Spleen (tissue), 11 donors: ENCODE measurements around the gene ROR1. TPM values are rescaled to one million over a fixed set of nuclear protein-coding genes. Genes with fewer than 3 reads are reported as not detected.

Source experiments
- DNase-seq: peaks from one replicate; pipeline ENCODE4 v3.0.0-alpha.2; 2020
- H3K27ac ChIP-seq, 8 donors: fragments of 200-600 bp; sonication (generic) in 7 of 8; 1 replicate in 4 of 8; 2 replicates in 4 of 8; pipeline versions ENCODE4 v1.5.0 to v1.8.0; 2016 to 2021; ENCODE audit warnings: inconsistent platforms in 4 of 8, mild to moderate bottlenecking in 4 of 8, moderate library complexity in 1 of 8
- H3K27me3 ChIP-seq, 7 donors: fragments of 200-600 bp; sonication (generic) in 6 of 7; replicated peaks in 1 of 7; 1 replicate in 4 of 7; 2 replicates in 3 of 7; pipeline versions ENCODE4 v1.5.0 to v1.8.0; 2016 to 2021; ENCODE audit warnings: inconsistent platforms in 3 of 7, mild to moderate bottlenecking in 1 of 7
- H3K36me3 ChIP-seq, 6 donors: fragments of 200-600 bp; sonication (generic) in 5 of 6; 1 replicate in 4 of 6; 2 replicates in 2 of 6; pipeline versions ENCODE4 v1.5.0 to v1.8.0; 2016 to 2021; ENCODE audit warnings: inconsistent platforms in 2 of 6
- H3K4me1 ChIP-seq, 6 donors: fragments of 200-600 bp; sonication (generic) in 5 of 6; 1 replicate in 3 of 6; 2 replicates in 3 of 6; pipeline versions ENCODE4 v1.5.0 to v1.8.0; 2016 to 2021; ENCODE audit warnings: inconsistent platforms in 3 of 6
- H3K4me3 ChIP-seq, 8 donors: fragments of 200-600 bp; sonication (generic) in 7 of 8; 1 replicate in 4 of 8; 2 replicates in 4 of 8; pipeline versions ENCODE4 v1.5.0 to v1.8.0; 2016 to 2021; ENCODE audit warnings: inconsistent platforms in 4 of 8, mild to moderate bottlenecking in 4 of 8, moderate library complexity in 2 of 8
- H3K9me3 ChIP-seq, 8 donors: fragments of 200-600 bp; sonication (generic) in 7 of 8; 1 replicate in 4 of 8; 2 replicates in 4 of 8; pipeline versions ENCODE4 v1.5.0 to v1.8.0; 2016 to 2021; ENCODE audit warnings: inconsistent platforms in 4 of 8
- POLR2A ChIP-seq, 3 donors: fragments of 450-650 bp; IDR thresholded peaks; one replicate each; pipeline ENCODE4 v1.5.1; 2017; ENCODE audit warnings: antibody characterized with exemption in 3 of 3, mild to moderate bottlenecking in 1 of 3
- POLR2AphosphoS5 ChIP-seq, 3 donors: sonication (generic); formaldehyde crosslinking; IDR thresholded peaks; one replicate each; pipeline ENCODE4 v1.5.1; 2017; ENCODE audit warnings: antibody characterized with exemption in 3 of 3
- WGBS, 5 donors: extraction: QIAGEN DNeasy Blood & Tissue Kit in 3 of 5; methylation state at CpG; one replicate each; pipeline versions ENCODE4 v1.1.5 to v1.1.7; 2013 to 2018; 5-methylcytosine and 5-hydroxymethylcytosine counted together
- intact Hi-C: fragments of 100-400 bp; cut with DNase I; formaldehyde crosslinking; loops from one replicate; pipeline ENCODE4 v1.15.0; 2023; ENCODE audit warnings: low total_unique reads
- polyA plus RNA-seq, 3 donors: library from polyadenylated mRNA; stranded (reverse); fragments of 200-250 nt; gene quantifications; one replicate each; pipeline ENCODE4 v1.2.1, GENCODE V29; 2013
- total RNA-seq, 7 donors: library from RNA; depleted of rRNA in 3 of 7; stranded (reverse); fragments of >200 nt in 3 of 7; fragmentation: NEBNext Ultra II Directional in 4 of 7; extraction: Animal tissue kit (Norgen Biotek cat#: 25700) in 4 of 7; gene quantifications; one replicate each; pipeline versions ENCODE4 v1.1.0 to v1.2.1, GENCODE V29; 2016 to 2021
- TF ChIP-seq, protein P1 (sequence below), 11 experiments: fragments of 200-600 bp in 7 of 11; fragments of 450-650 bp in 4 of 11; sonication (generic) in 4 of 11; IDR thresholded peaks in 8 of 11; conservative IDR thresholded peaks in 3 of 11; 1 replicate in 7 of 11; 2 replicates in 4 of 11; pipeline versions ENCODE4 v1.4.0 to v1.8.0; 2016 to 2021; ENCODE audit warnings: antibody characterized with exemption in 11 of 11, inconsistent platforms in 4 of 11, mild to moderate bottlenecking in 1 of 11
- donor health status: healthy with polysubstance abuse.
- donor health status: DM: no; HTN: no; CAD: no; lungs with moderate emphysema.
- donor health status: DM: no; HTN: no; CAD: no.
- donor health status: Bipolar disorder and iron deficiency.
- donor health status: healthy.
- donor health status: DM: no; HTN: no; CAD: no.
- donor health status: DM: yes; HTN: yes; CAD: no.

Gene ROR1
- total and polyA plus RNA-seq, 10 donors: 0.43 to 12.3 (median 6.4) TPM

DNA sequence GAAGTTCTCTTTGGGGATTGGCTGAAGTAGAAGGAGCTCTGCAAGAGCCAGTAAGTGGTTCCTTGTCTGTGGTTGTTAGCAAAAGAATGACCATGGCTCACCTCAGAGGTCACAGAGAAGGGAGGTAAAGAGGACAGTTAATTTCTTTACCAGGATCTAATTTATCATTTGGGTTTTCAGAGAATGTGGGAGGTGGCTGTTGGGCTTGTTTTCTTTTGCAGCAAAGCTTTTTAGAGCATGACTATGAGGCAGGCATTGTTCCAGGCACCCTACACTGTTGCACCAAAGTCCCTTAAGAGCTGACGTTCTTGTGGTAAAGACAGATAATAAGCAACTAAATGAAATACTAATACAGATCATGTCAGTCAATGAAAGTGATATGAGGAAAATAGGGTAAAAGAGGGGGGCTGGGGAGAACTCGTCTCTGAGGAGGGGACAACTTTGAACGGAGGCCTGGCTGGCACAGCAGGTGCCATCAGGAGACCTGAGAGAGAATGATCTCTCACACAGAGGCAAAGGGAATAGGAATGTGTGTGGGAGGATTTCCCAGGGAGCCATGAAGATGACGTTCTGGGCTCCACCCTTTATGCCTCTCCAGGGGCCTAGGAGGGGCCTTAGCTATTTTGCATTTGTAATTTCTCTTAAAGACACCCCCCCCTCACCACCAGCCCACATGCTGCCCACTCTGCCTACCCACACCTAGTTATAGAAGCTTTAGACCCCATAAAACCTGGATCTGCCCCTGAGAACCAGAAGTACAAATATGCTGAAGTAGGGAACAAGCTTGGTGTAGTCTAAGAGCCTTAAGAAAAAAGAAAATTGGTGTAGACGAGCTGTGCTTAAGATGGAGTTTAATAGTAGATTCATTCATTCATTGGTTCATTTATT is 177.5 kb downstream of the ROR1 start:
- Histone ChIP-seq H3K27ac (no peak overlapping the region), H3K4me1 (peaks cover 0 to 3% (median 0%) of the 10 kb centered on the region in 6 donors)
- intact Hi-C loops: no loop called here

DNA sequence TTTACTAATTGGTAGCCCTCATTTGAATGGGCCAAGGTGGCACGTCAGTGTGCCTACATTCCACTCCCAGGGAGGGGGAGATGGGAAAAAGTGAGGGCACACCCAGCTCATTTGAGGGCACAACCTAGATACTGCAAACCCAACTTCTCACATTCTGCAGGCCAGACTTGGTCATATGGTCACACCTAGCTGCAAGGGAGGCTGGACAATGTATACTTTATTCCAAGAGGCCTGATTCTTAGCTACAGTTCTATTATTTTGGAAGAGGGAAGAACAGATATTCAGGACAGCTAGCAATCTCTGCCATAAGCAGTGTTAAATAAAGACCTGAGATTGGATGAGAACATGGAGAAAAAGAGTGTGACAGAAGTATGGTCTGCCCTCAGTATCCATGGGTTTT is 180.4 kb downstream of the ROR1 start:
- DNase-seq: no peak
- Histone ChIP-seq H3K4me1 (peaks cover 0 to 3% (median 0%) of the 10 kb centered on the region in 6 donors), H3K36me3 (no peaks in the 10 kb centered on the region), H3K27ac (no peak overlapping the region), H3K9me3 (peaks cover 0 to 31% (median 25%) of the 10 kb centered on the region in 8 donors), H3K4me3 (no peak overlapping the region), H3K27me3 (no peaks in the 10 kb centered on the region)
- 73 to 100% (median 92%) methylated on average over 1 of the region's 1 CpG for WGBS, 5 donors
- TF ChIP-seq POLR2A (IDR thresholded peaks at IDR 0.05) (no peak), POLR2AphosphoS5 (IDR thresholded peaks at IDR 0.05) (no peak)
- TF ChIP-seq, protein P1, sequence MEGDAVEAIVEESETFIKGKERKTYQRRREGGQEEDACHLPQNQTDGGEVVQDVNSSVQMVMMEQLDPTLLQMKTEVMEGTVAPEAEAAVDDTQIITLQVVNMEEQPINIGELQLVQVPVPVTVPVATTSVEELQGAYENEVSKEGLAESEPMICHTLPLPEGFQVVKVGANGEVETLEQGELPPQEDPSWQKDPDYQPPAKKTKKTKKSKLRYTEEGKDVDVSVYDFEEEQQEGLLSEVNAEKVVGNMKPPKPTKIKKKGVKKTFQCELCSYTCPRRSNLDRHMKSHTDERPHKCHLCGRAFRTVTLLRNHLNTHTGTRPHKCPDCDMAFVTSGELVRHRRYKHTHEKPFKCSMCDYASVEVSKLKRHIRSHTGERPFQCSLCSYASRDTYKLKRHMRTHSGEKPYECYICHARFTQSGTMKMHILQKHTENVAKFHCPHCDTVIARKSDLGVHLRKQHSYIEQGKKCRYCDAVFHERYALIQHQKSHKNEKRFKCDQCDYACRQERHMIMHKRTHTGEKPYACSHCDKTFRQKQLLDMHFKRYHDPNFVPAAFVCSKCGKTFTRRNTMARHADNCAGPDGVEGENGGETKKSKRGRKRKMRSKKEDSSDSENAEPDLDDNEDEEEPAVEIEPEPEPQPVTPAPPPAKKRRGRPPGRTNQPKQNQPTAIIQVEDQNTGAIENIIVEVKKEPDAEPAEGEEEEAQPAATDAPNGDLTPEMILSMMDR (IDR thresholded peaks at IDR 0.05 in 8 of 11, conservative IDR thresholded peaks at IDR 0.05 in 3 of 11): no peak
- intact Hi-C loops: no loop called here

More for the DNA sequence above, 177.5 kb downstream of the ROR1 start:
- H3K27me3 ChIP-seq: no peaks in the 10 kb centered on the region
- H3K9me3 ChIP-seq: peaks cover 0 to 18% (median 15%) of the 10 kb centered on the region in 8 donors
- DNase-seq: no peak
- H3K4me3 ChIP-seq: no peak overlapping the region
- TF ChIP-seq, protein P1 (IDR thresholded peaks at IDR 0.05 in 8 of 11, conservative IDR thresholded peaks at IDR 0.05 in 3 of 11): no peak
- TF ChIP-seq POLR2AphosphoS5 (IDR thresholded peaks at IDR 0.05): no peak
- TF ChIP-seq POLR2A (IDR thresholded peaks at IDR 0.05): no peak
- no peaks in the 10 kb centered on the region for H3K36me3 ChIP-seq
- 79 to 90% (median 82%) methylated on average over 5 of the region's 5 CpGs for WGBS, 5 donors

DNA sequence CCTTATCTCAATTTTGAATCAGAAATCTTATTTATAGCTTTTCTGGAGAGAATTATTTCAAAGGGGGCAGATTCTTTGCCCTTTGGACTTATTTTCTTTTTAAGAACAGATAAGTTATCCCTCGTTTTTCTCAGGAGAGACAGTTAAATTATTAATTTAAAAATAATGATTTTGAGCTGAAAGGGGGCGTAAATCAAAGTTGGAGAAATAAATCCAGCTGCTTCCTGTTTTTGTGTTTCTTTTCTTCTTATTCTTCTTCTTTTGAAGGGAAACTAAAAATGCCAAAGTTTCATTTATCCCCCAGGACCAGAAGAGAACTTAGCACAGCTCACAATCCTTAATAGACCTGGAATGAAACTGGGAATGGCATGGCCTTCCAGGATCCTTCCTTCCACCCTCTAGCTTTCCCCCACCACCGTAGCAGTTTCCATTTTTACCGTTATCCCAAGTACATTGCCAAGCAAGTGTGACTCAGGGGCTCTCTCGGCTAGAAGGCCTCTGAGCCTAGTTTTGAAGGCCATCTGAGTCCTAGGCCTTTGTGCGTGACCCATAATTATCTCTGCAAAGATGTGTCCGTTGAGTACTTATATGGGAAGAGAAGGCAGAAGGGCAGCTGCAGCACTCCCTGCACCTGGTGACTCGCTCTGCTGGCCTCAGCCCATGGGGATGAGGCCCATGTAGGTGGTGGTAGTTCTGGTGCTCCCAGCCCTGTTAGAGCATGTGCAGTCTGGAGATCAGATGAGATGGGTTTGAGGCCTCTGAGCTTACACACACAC is 181.7 kb downstream of the ROR1 start:
- Histone ChIP-seq H3K27ac (no peak overlapping the region), H3K4me1 (peaks cover 0 to 3% (median 0%) of the 10 kb centered on the region in 6 donors), H3K9me3 (peaks cover 0 to 33% (median 27%) of the 10 kb centered on the region in 8 donors), H3K27me3 (no peaks in the 10 kb centered on the region), H3K4me3 (no peak overlapping the region), H3K36me3 (no peaks in the 10 kb centered on the region)
- 58 to 68% (median 63%) methylated on average over 8 of the region's 8 CpGs for WGBS, 5 donors
- TF ChIP-seq, protein P1 (IDR thresholded peaks at IDR 0.05 in 8 of 11, conservative IDR thresholded peaks at IDR 0.05 in 3 of 11): no peak
- no peak for TF ChIP-seq POLR2AphosphoS5 (IDR thresholded peaks at IDR 0.05)
- no peak for TF ChIP-seq POLR2A (IDR thresholded peaks at IDR 0.05)
- intact Hi-C loops: no loop called here
- no peak for DNase-seq
